K562 (cell line): ENCODE results near the gene RUNX3. TPM values are rescaled to one million over a fixed set of nuclear protein-coding genes. Genes with fewer than 3 reads are reported as not detected.
A peak's percentile ranks its signal among the peaks of the same experiment; 100 is the strongest.

ENCODE experiments used
- ATAC-seq: fragments of 200-7000 bp; cut with Tn5 transposase; 3 replicates; pipeline ENCODE4 v1.9.1; 2020; ENCODE audit warnings: moderate library complexity
- BruUV-seq: library from RNA; stranded (reverse); fragments of 400-500 nt; replicated peaks from 2 replicates; lab custom pipeline; 2021; lab: Mats Ljungman, UMichigan
- CTCF ChIA-PET: fragments of 300-600 bp; formaldehyde crosslinking; extraction: SDS; loops from one replicate; lab custom pipeline; 2021; ENCODE audit warnings: low intra/inter-chr PET ratio; lab: Yijun Ruan, JAX
- POLR2A ChIA-PET: fragments of 300-600, 350-650 bp; sonication (Branson Sonifier 250); formaldehyde crosslinking; extraction: SDS; loops from one replicate; lab custom pipeline; 2021; ENCODE audit warnings: antibody characterized with exemption, inconsistent platforms; lab: Yijun Ruan, JAX
- DNase-seq, 4 experiments: peaks; one replicate each; pipeline versions ENCODE4 v3.0.0 to v3.0.0-alpha.2; 2011 to 2018; ENCODE audit warnings: low spot score in 3 of 4, mixed read lengths in 3 of 4; ENCODE audit errors: extremely low read depth in 1 of 4
- FAIRE-seq: peaks from 2 replicates; lab custom pipeline; 2011; peaks lifted over from hg19 to GRCh38; lab: Jason Lieb, UNC
- H2AFZ ChIP-seq: 2 replicates; pipeline ENCODE4 v1.6.0; 2011; ENCODE audit warnings: low read depth, low read length, control low read depth, inconsistent platforms
- H3K27ac ChIP-seq: fragments of 200-600 bp; 3 replicates; pipeline ENCODE4 v1.8.0; 2011; ENCODE audit warnings: low read depth, mild to moderate bottlenecking, control low read depth, inconsistent platforms, low read length, moderate library complexity, mixed read lengths; ENCODE audit errors: extremely low read depth
- H3K27me3 ChIP-seq, 2 experiments: fragments of 300-600 bp in 1 of 2; 2 replicates in 1 of 2; 3 replicates in 1 of 2; pipeline versions ENCODE4 v1.6.0 to v1.8.0; 2011; ENCODE audit warnings: inconsistent platforms in 2 of 2, low read length in 2 of 2, mild to moderate bottlenecking in 1 of 2, mixed read lengths in 1 of 2, moderate library complexity in 1 of 2; ENCODE audit not compliant: control insufficient read depth in 2 of 2, insufficient read depth in 2 of 2
- H3K36me3 ChIP-seq: fragments of 300-600 bp; 3 replicates; pipeline ENCODE4 v1.8.0; 2011; ENCODE audit warnings: mild to moderate bottlenecking, low read length, inconsistent platforms; ENCODE audit not compliant: control insufficient read depth, insufficient read depth
- H3K4me1 ChIP-seq, 2 experiments: fragments of 200-600 bp in 1 of 2; replicated peaks in 1 of 2; 2 replicates in 1 of 2; 3 replicates in 1 of 2; pipeline versions ENCODE4 v1.5.1 to v1.8.0; 2011; ENCODE audit warnings: inconsistent platforms in 2 of 2, low read length in 2 of 2, mild to moderate bottlenecking in 1 of 2, mixed read lengths in 1 of 2, moderate library complexity in 1 of 2; ENCODE audit not compliant: control insufficient read depth in 2 of 2, insufficient read depth in 2 of 2
- H3K4me2 ChIP-seq: 2 replicates; pipeline ENCODE4 v1.6.1; 2011; ENCODE audit warnings: low read length, control low read depth, inconsistent platforms, mixed read lengths; ENCODE audit not compliant: insufficient read depth
- H3K4me3 ChIP-seq: fragments of 200-600 bp; sonication (generic), shearing (Covaris generic); 2 replicates; pipeline ENCODE4 v1.5.1; 2016; ENCODE audit warnings: control low read depth, inconsistent platforms
- H3K79me2 ChIP-seq: fragments of 200-600 bp; 3 replicates; pipeline ENCODE4 v1.8.0; 2011; ENCODE audit warnings: low read length, inconsistent platforms; ENCODE audit not compliant: control insufficient read depth, insufficient read depth
- H3K9ac ChIP-seq, 2 experiments: 2 replicates each; pipeline versions ENCODE4 v1.6.0 to v1.6.1; 2011; ENCODE audit warnings: low read depth in 2 of 2, low read length in 2 of 2, control low read depth in 1 of 2, inconsistent platforms in 1 of 2, mild to moderate bottlenecking in 1 of 2, mixed read lengths in 1 of 2; ENCODE audit not compliant: insufficient read depth in 1 of 2
- H3K9me1 ChIP-seq: one replicate; pipeline ENCODE4 v1.6.0; 2011; ENCODE audit warnings: inconsistent platforms, mild to moderate bottlenecking, low read length, moderate library complexity; ENCODE audit not compliant: control insufficient read depth, insufficient read depth
- H3K9me3 ChIP-seq: replicated peaks from 2 replicates; pipeline ENCODE4 v1.5.1; 2011; ENCODE audit warnings: low read depth, low read length, inconsistent platforms; ENCODE audit not compliant: control insufficient read depth, insufficient read depth
- H4K20me1 ChIP-seq: replicated peaks from 2 replicates; pipeline ENCODE4 v1.6.1; 2011; ENCODE audit warnings: low read length, inconsistent platforms, mixed read lengths; ENCODE audit not compliant: control insufficient read depth, insufficient read depth
- DMBX1 ChIP-seq: fragments of 250-450 bp; sonication (Bioruptor Pico); IDR thresholded peaks from 2 replicates; pipeline ENCODE4 v1.8.0; 2022; ENCODE audit warnings: inconsistent platforms, mild to moderate bottlenecking, moderate library complexity, borderline replicate concordance
- NFIC ChIP-seq: fragments of 450-650 bp; IDR thresholded peaks from 2 replicates; pipeline ENCODE4 v1.6.1; 2017; ENCODE audit warnings: mild to moderate bottlenecking, inconsistent platforms
- ZNF174 ChIP-seq: fragments of 250-450 bp; sonication (Bioruptor Pico); IDR thresholded peaks from 2 replicates; pipeline ENCODE4 v1.4.0; 2020; ENCODE audit warnings: mild to moderate bottlenecking
- ZNF23 ChIP-seq: fragments of 250-450 bp; sonication (Bioruptor Pico); IDR thresholded peaks from 2 replicates; pipeline ENCODE4 v1.4.0; 2020; ENCODE audit warnings: mild to moderate bottlenecking
- ZNF282 ChIP-seq: sonication (generic); formaldehyde crosslinking; IDR thresholded peaks from 2 replicates; pipeline ENCODE4 v1.8.1; 2023; ENCODE audit warnings: missing genetic modification reagents
- WGBS: fragments of 100-300 bp; shearing (Covaris generic); methylation state at CpG from one replicate; pipeline ENCODE4 v1.1.6; 2016; ENCODE audit warnings: low coverage, mixed read lengths; ENCODE audit not compliant: insufficient coverage; ENCODE audit errors: missing lambda C conversion rate; 5-methylcytosine and 5-hydroxymethylcytosine counted together
- in situ Hi-C: fragments of 300-500 bp; cut with MboI; formaldehyde crosslinking; loops from 4 replicates; pipeline ENCODE4 v1.15.0; 2018; ENCODE audit warnings: inconsistent platforms, mixed read lengths
- intact Hi-C: fragments of 100-400 bp; cut with micrococcal nuclease; formaldehyde crosslinking; loops from 2 replicates; pipeline ENCODE4 v1.14.2; 2022
- polyA plus RNA-seq, 8 experiments: library from polyadenylated mRNA; depleted of rRNA in 4 of 8; stranded (reverse) in 5 of 8; unstranded in 3 of 8; fragments of >200 nt; fragmentation: Nextera tagmentation in 2 of 8; fragmentation: Illumina TruSeq in 1 of 8; extraction: Ambion mirVana in 2 of 8; extraction: Trizol in 1 of 8; gene quantifications; 2 replicates each; pipeline versions ENCODE4 v1.2.1 to v1.2.3, GENCODE V29; 2011 to 2014; ENCODE audit warnings: inconsistent platforms in 1 of 8, missing spikeins in 1 of 8
- total RNA-seq, 7 experiments: library from RNA; depleted of rRNA in 6 of 7; stranded (reverse); fragments of >200 nt in 6 of 7; fragmentation: Illumina TruSeq in 2 of 7; extraction: Trizol in 2 of 7; gene quantifications; 2 replicates each; pipeline versions ENCODE4 v1.2.1 to v1.2.3, GENCODE V29; 2011 to 2021; ENCODE audit warnings: low replicate concordance in 1 of 7

Gene RUNX3
- total and polyA plus RNA-seq, 9 of the 15 experiments (the other 6 are each of a cell fraction or from before 2014, with no cell fraction given): 0.01 to 0.64 (median 0.09) TPM

DNA sequence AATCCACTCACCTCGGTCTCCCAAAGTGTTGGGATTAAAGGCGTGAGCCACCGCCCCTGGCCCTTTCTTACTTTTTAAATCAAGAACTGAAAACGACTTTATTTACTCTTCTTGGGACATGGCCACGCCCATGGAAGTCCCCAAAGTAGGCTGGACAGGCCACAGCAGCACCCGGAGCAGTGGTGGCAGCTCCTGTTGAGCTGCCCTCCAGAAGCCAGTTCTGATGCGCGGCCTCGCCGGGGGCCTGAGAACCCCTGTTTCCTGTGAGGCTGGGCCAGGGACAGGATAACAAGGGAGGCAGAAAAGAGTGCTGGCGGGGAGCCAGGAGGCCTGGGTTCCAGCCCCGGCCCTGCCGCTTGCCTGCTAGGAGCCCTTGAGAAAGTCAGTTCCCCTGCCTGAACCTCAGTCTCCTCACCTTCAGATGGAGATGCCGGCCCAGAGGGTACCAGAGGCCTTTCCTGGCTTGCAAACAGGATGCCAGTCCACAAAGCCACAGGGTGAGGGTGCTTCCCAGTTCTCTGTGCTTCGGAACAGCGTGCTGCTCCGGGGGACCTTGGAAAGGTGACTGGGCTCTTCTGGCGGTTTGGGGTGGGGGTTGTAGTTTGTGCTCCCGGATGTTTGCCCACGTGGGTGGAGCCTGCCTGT is 59.4 kb downstream of the RUNX3 start:
- BruUV-seq: no TSS peak
- FAIRE-seq: no peak
- Histone ChIP-seq H3K4me3 (no peak overlapping the region), H3K27ac (no peak overlapping the region), H3K9me1 (no peaks in the 10 kb centered on the region), H2AFZ (no peak overlapping the region), H3K36me3 (no peaks in the 10 kb centered on the region), H3K79me2 (no peaks in the 10 kb centered on the region), H3K9ac (no peak overlapping the region), H4K20me1 (0 out of 2 replicates have a peak, but pooled peaks cover 6% of the 10 kb centered on the region), H3K4me2 (no peak overlapping the region), H3K4me1 (peaks cover 0 to 3% of the 10 kb centered on the region in 2 experiments; a peak in 1 of 5 replicates), H3K9me3 (no peaks in the 10 kb centered on the region), H3K27me3 (peaks cover 65 to 78% of the 10 kb centered on the region in 2 experiments)
- intact Hi-C loops: no loop called here
- in situ Hi-C loops: no loop called here
- ChIA-PET CTCF (no interaction called here), POLR2A (interaction anchor here (0.6 kb wide), 1 partner anchor 42 kb away, joined by 3 read pairs; no protein-coding TSS in a partner anchor)
- WGBS: 5% methylated on average over 20 of the region's 20 CpGs
- DNase-seq: no peak
- no peak for ATAC-seq
- TF ChIP-seq DMBX1 (CRISPR knock-in tag): no peak
- peak; percentile 76 for TF ChIP-seq NFIC

DNA sequence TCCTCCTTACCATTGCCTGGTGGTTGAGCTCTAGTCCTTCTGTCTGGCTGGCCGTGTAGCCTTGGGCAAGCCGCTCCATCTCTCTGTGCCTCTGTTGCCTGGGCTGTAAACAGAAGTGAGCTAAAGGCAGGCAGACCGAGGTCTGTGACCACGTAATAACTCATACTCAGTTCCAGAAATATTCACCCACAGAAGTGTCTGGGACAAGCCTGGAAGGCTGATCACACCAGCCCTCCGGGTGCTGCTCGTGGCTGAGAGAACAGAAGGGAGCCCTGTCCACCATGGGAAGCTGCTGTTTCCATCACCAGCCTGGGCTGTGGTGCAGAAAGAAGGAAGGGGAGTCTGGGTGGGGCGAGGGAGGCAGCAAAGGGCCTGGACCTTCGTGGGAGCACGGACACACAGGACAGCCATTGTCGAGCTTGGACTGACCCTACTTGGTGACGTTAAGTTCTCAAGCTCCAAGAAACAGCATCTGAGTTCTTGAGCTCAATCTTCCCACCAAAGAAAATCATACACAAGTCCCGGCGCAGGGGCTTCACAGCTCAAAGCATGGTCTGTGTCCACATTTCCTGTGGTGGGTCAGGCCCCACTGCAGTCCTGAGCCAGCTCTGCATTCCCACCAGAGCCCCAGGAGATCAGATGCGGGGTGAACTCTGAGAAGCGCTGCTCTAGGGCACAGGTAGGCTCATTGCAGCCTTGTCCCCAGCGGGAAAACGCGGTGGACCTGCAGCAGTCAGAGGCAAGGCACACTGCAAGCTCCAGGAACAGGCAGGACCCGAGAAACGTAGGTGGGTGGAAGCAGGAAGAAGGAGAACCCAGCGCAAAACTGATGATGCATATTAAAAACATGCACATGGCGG is 61.8 kb downstream of the RUNX3 start:
- no peak overlapping the region for H3K27ac ChIP-seq
- H3K4me1 ChIP-seq: peaks cover 0 to 3% of the 10 kb centered on the region in 2 experiments; a peak in 1 of 5 replicates
- H3K27me3 ChIP-seq: peaks cover 73 to 87% of the 10 kb centered on the region in 2 experiments
- H3K4me2 ChIP-seq: no peak overlapping the region
- CTCF ChIA-PET: no interaction called here
- H3K9ac ChIP-seq: peak overlapping the region in 1 of 2 experiments; percentile 36; a peak in 1 of 4 replicates
- in situ Hi-C loops: no loop called here
- TF ChIP-seq ZNF23 (CRISPR knock-in tag) (no peak), ZNF174 (CRISPR knock-in tag) (no peak), ZNF282 (no peak)
- intact Hi-C loops: no loop called here
- H4K20me1 ChIP-seq: peaks cover 10% of the 10 kb centered on the region; the same call in 1 of the 2 replicates
- DNase-seq (no peak), FAIRE-seq (no peak), ATAC-seq (no peak; the same call in 2 of the 3 replicates)
- H3K36me3 ChIP-seq: no peaks in the 10 kb centered on the region
- POLR2A ChIA-PET: interaction anchor here (0.9 to 1.4 kb wide), 5 partner anchors 8 to 212 kb away, joined by 3 read pairs; no protein-coding TSS in a partner anchor
- WGBS: under 1% methylated on average over 22 of the region's 22 CpGs
- H2AFZ ChIP-seq: no peak overlapping the region
- H3K9me3 ChIP-seq: no peaks in the 10 kb centered on the region
- no peaks in the 10 kb centered on the region for H3K9me1 ChIP-seq
- no TSS peak for BruUV-seq
- H3K79me2 ChIP-seq: no peaks in the 10 kb centered on the region
- no peak overlapping the region for H3K4me3 ChIP-seq
